K562 (cell line): Measurements from ENCODE around the gene CELSR2. TPM values are rescaled to one million over a fixed set of nuclear protein-coding genes. Genes with fewer than 3 reads are reported as not detected.

Experiments used
- ARID2 ChIP-seq: fragments of 450-650 bp; IDR thresholded peaks from 2 replicates; pipeline ENCODE4 v1.6.1; 2017; ENCODE audit warnings: antibody characterized with exemption, mild to moderate bottlenecking
- ARID4B ChIP-seq: sonication (generic); formaldehyde crosslinking; IDR thresholded peaks from 2 replicates; pipeline ENCODE4 v1.8.0; 2022; ENCODE audit warnings: mild to moderate bottlenecking, missing genetic modification reagents
- BHLHE40 ChIP-seq: IDR thresholded peaks from 2 replicates; pipeline ENCODE4 v1.6.1; 2011; ENCODE audit warnings: low read length, improper control_type of control experiment
- CBX1 ChIP-seq: sonication (generic); IDR thresholded peaks from 2 replicates; pipeline ENCODE4 v1.6.1; 2016; ENCODE audit warnings: antibody characterized with exemption, low read depth, mild to moderate bottlenecking
- CCNT2 ChIP-seq: IDR thresholded peaks from 2 replicates; pipeline ENCODE4 v1.6.1; 2011; ENCODE audit warnings: borderline replicate concordance, low read depth, mild to moderate bottlenecking, moderate library complexity, mixed read lengths, low read length; ENCODE audit not compliant: insufficient read length; ENCODE audit errors: extremely low read depth
- GTF2A2 ChIP-seq: IDR thresholded peaks from 2 replicates; pipeline ENCODE4 v1.6.1; 2016; ENCODE audit warnings: mild to moderate bottlenecking, missing genetic modification characterization, missing compliant biosample characterization
- HOXB6 ChIP-seq: fragments of 250-450 bp; sonication (Bioruptor Pico); IDR thresholded peaks from 2 replicates; pipeline ENCODE4 v1.5.1; 2022; ENCODE audit warnings: mild to moderate bottlenecking, borderline replicate concordance
- KDM5B ChIP-seq: fragments of 200-600 bp; sonication (generic); IDR thresholded peaks from 2 replicates; pipeline ENCODE4 v1.6.1; 2012; ENCODE audit warnings: low read depth, mild to moderate bottlenecking, moderate library complexity, low read length, control low read depth, inconsistent platforms; ENCODE audit not compliant: insufficient replicate concordance
- NFIC ChIP-seq: fragments of 450-650 bp; IDR thresholded peaks from 2 replicates; pipeline ENCODE4 v1.6.1; 2017; ENCODE audit warnings: mild to moderate bottlenecking, inconsistent platforms
- NR1H2 ChIP-seq: sonication (generic); formaldehyde crosslinking; IDR thresholded peaks from 2 replicates; pipeline ENCODE4 v1.4.0; 2020; ENCODE audit warnings: mild to moderate bottlenecking, missing genetic modification reagents
- PHB ChIP-seq: fragments of 250-450 bp; sonication (Bioruptor Pico); IDR thresholded peaks from 2 replicates; pipeline ENCODE4 v1.5.0; 2021
- THAP7 ChIP-seq: fragments of 250-450 bp; sonication (Bioruptor Pico); IDR thresholded peaks from 2 replicates; pipeline ENCODE4 v1.5.0; 2021
- VEZF1 ChIP-seq: fragments of 200-800 bp; sonication (Bioruptor generic); IDR thresholded peaks from 2 replicates; pipeline ENCODE4 v1.6.1; 2017; ENCODE audit warnings: missing genetic modification characterization, missing compliant biosample characterization
- ZNF263 ChIP-seq: sonication (generic); formaldehyde crosslinking; IDR thresholded peaks from 2 replicates; pipeline ENCODE4 v1.8.0; 2022; ENCODE audit warnings: mild to moderate bottlenecking, missing genetic modification reagents, borderline replicate concordance
- ZNF3 ChIP-seq: fragments of 250-450 bp; sonication (Bioruptor Pico); IDR thresholded peaks from 2 replicates; pipeline ENCODE4 v1.5.0; 2021; ENCODE audit warnings: mild to moderate bottlenecking, moderate library complexity
- ZNF398 ChIP-seq: fragments of 250-450 bp; sonication (Bioruptor Pico); IDR thresholded peaks from 2 replicates; pipeline ENCODE4 v1.8.0; 2021; ENCODE audit warnings: moderate library complexity, mild to moderate bottlenecking, inconsistent platforms
- ZNF695 ChIP-seq: fragments of 450-650 bp; formaldehyde crosslinking; IDR thresholded peaks from 2 replicates; pipeline ENCODE4 v1.4.0; 2020; ENCODE audit warnings: mild to moderate bottlenecking, moderate library complexity
- ZNF830 ChIP-seq: fragments of 250-450 bp; sonication (Bioruptor Pico); IDR thresholded peaks from 2 replicates; pipeline ENCODE4 v1.5.0; 2021; ENCODE audit warnings: mild to moderate bottlenecking
- polyA plus RNA-seq, 8 experiments: library from polyadenylated mRNA; depleted of rRNA in 4 of 8; stranded (reverse) in 5 of 8; unstranded in 3 of 8; fragments of >200 nt; fragmentation: Nextera tagmentation in 2 of 8; fragmentation: Illumina TruSeq in 1 of 8; extraction: Ambion mirVana in 2 of 8; extraction: Trizol in 1 of 8; gene quantifications; 2 replicates each; pipeline versions ENCODE4 v1.2.1 to v1.2.3, GENCODE V29; 2011 to 2014; ENCODE audit warnings: inconsistent platforms in 1 of 8, missing spikeins in 1 of 8
- total RNA-seq, 7 experiments: library from RNA; depleted of rRNA in 6 of 7; stranded (reverse); fragments of >200 nt in 6 of 7; fragmentation: Illumina TruSeq in 2 of 7; extraction: Trizol in 2 of 7; gene quantifications; 2 replicates each; pipeline versions ENCODE4 v1.2.1 to v1.2.3, GENCODE V29; 2011 to 2021; ENCODE audit warnings: low replicate concordance in 1 of 7

CELSR2 gene
- total and polyA plus RNA-seq, 9 of the 15 experiments (the other 6 are each of a cell fraction or from before 2014, with no cell fraction given): 0.31 to 21.9 (median 4.2) TPM

GRCh38 chr1:109240158-109241152 lies 8.9 kb upstream of the CELSR2 start (continued):
- TF ChIP-seq ARID4B (CRISPR knock-in tag): 0 out of 2 replicates have a peak, but pooled peaks have one; percentile 58
- no peak for TF ChIP-seq ZNF263
- 0 out of 2 replicates have a peak, but pooled peaks have one; percentile 23 for TF ChIP-seq ZNF830 (CRISPR knock-in tag)
- peak; percentile 14; the same call in 1 of the 2 replicates for TF ChIP-seq BHLHE40
- TF ChIP-seq ZNF695: no peak
- no peak for TF ChIP-seq ZNF398 (CRISPR knock-in tag)
- TF ChIP-seq THAP7 (CRISPR knock-in tag): peak; percentile 54; the same call in 1 of the 2 replicates
- TF ChIP-seq PHB (CRISPR knock-in tag): 0 out of 2 replicates have a peak, but pooled peaks have one; percentile 12
- no peak for TF ChIP-seq GTF2A2 (tag)
- no peak for TF ChIP-seq ARID2
- no peak for TF ChIP-seq NR1H2 (CRISPR knock-in tag)
- 0 out of 2 replicates have a peak, but pooled peaks have one; percentile 16 for TF ChIP-seq CBX1
- TF ChIP-seq ZNF3 (CRISPR knock-in tag): peak; percentile 75
- TF ChIP-seq HOXB6: 0 out of 2 replicates have a peak, but pooled peaks have one; percentile 16
- TF ChIP-seq NFIC: peak; percentile 34
- peak; percentile 66 for TF ChIP-seq VEZF1 (CRISPR knock-in tag)
- TF ChIP-seq KDM5B: no peak
- peak; percentile 32 for TF ChIP-seq CCNT2
